GM12878 (cell line): ENCODE results near the gene CHAMP1. TPM values are rescaled to one million over a fixed set of nuclear protein-coding genes. Genes with fewer than 3 reads are reported as not detected.

Experiments used
- BHLHE40 ChIP-seq, 2 experiments: fragments of 450-650 bp in 1 of 2; IDR thresholded peaks; 2 replicates each; pipeline ENCODE4 v1.6.1; 2011 to 2017; ENCODE audit warnings: low read depth in 2 of 2, borderline replicate concordance in 1 of 2, improper control_type of control experiment in 1 of 2, low read length in 1 of 2, mild to moderate bottlenecking in 1 of 2
- CBX5 ChIP-seq: sonication (generic); IDR thresholded peaks from 2 replicates; pipeline ENCODE4 v1.6.1; 2016; ENCODE audit warnings: low read depth, moderate library complexity, mild to moderate bottlenecking, inconsistent platforms
- EGR1 ChIP-seq, 2 experiments: IDR thresholded peaks; 1 replicate in 1 of 2; 2 replicates in 1 of 2; pipeline ENCODE4 v1.6.1; 2011 to 2012; ENCODE audit warnings: low read depth in 2 of 2, low read length in 2 of 2, borderline replicate concordance in 1 of 2, mild to moderate bottlenecking in 1 of 2, moderate library complexity in 1 of 2
- ETV6 ChIP-seq, 2 experiments: fragments of 450-650 bp in 1 of 2; IDR thresholded peaks in 1 of 2; conservative IDR thresholded peaks in 1 of 2; 2 replicates each; pipeline ENCODE4 v1.6.1; 2014; ENCODE audit warnings: antibody characterized with exemption in 1 of 2, borderline replicate concordance in 1 of 2, low read depth in 1 of 2, mild to moderate bottlenecking in 1 of 2, moderate library complexity in 1 of 2
- FOS ChIP-seq: IDR thresholded peaks from 3 replicates; pipeline ENCODE4 v1.6.1; 2011; ENCODE audit warnings: borderline replicate concordance; ENCODE audit not compliant: insufficient read length; ENCODE audit errors: extremely low read depth
- FOXM1 ChIP-seq: IDR thresholded peaks from 2 replicates; pipeline ENCODE4 v1.6.1; 2012; ENCODE audit warnings: low read depth, mild to moderate bottlenecking, inconsistent platforms, low read length, moderate library complexity
- HCFC1 ChIP-seq: fragments of 150-350 bp; IDR thresholded peaks from 2 replicates; pipeline ENCODE4 v1.6.1; 2014; ENCODE audit warnings: low read length
- IRF3 ChIP-seq: fragments of 450-650 bp; IDR thresholded peaks from 2 replicates; pipeline ENCODE4 v1.6.1; 2014; ENCODE audit warnings: mild to moderate bottlenecking
- IRF5 ChIP-seq: fragments of 450-650 bp; IDR thresholded peaks from 2 replicates; pipeline ENCODE4 v1.6.1; 2017; ENCODE audit warnings: borderline replicate concordance
- JUND ChIP-seq: IDR thresholded peaks from 2 replicates; pipeline ENCODE4 v1.6.1; 2012; ENCODE audit warnings: low read depth, mild to moderate bottlenecking, low read length, improper control_type of control experiment, moderate library complexity
- KDM1A ChIP-seq: fragments of 200-600 bp; sonication (generic); IDR thresholded peaks from 2 replicates; pipeline ENCODE4 v1.6.1; 2016; ENCODE audit warnings: borderline replicate concordance
- NBN ChIP-seq: fragments of 450-650 bp; IDR thresholded peaks from 2 replicates; pipeline ENCODE4 v1.6.1; 2016
- NFYB ChIP-seq: IDR thresholded peaks from 2 replicates; pipeline ENCODE4 v1.6.1; 2011; ENCODE audit warnings: low read depth, mild to moderate bottlenecking, low read length, improper control_type of control experiment, moderate library complexity; ENCODE audit not compliant: insufficient read depth
- POLR2AphosphoS5 ChIP-seq: IDR thresholded peaks from 2 replicates; pipeline ENCODE4 v1.6.1; 2011; ENCODE audit warnings: mild to moderate bottlenecking, low read length, inconsistent platforms
- RB1 ChIP-seq: fragments of 450-650 bp; formaldehyde crosslinking; IDR thresholded peaks from 2 replicates; pipeline ENCODE4 v1.6.1; 2017; ENCODE audit warnings: mild to moderate bottlenecking, borderline replicate concordance
- RELA ChIP-seq: fragments of 450-650 bp; IDR thresholded peaks from 2 replicates; pipeline ENCODE4 v1.8.0; 2014; ENCODE audit warnings: borderline replicate concordance; ENCODE audit not compliant: partially characterized antibody
- SMAD5 ChIP-seq: IDR thresholded peaks from 2 replicates; pipeline ENCODE4 v1.6.1; 2016; ENCODE audit warnings: antibody characterized with exemption, low read depth
- SMARCA5 ChIP-seq: fragments of 450-650 bp; IDR thresholded peaks from 2 replicates; pipeline ENCODE4 v1.6.1; 2017; ENCODE audit warnings: mild to moderate bottlenecking
- SP1 ChIP-seq: IDR thresholded peaks from one replicate; pipeline ENCODE4 v1.6.1; 2011; ENCODE audit warnings: low read depth, low read length
- SRF ChIP-seq, 2 experiments: IDR thresholded peaks; 2 replicates each; pipeline ENCODE4 v1.6.1; 2011; ENCODE audit warnings: low read depth in 2 of 2, low read length in 2 of 2, mild to moderate bottlenecking in 1 of 2, moderate library complexity in 1 of 2
- SUZ12 ChIP-seq: fragments of 200-600 bp; sonication (generic); IDR thresholded peaks from one replicate; pipeline ENCODE4 v1.6.1; 2018; ENCODE audit warnings: antibody characterized with exemption, mild to moderate bottlenecking; ENCODE audit not compliant: unreplicated experiment
- TAF1 ChIP-seq: IDR thresholded peaks from 2 replicates; pipeline ENCODE4 v1.6.1; 2011; ENCODE audit warnings: mild to moderate bottlenecking, low read depth, low read length, borderline replicate concordance
- ZZZ3 ChIP-seq: IDR thresholded peaks from 2 replicates; pipeline ENCODE4 v1.6.1; 2011; ENCODE audit warnings: low read depth; ENCODE audit not compliant: control insufficient read depth, insufficient read length
- polyA plus RNA-seq, 11 experiments: library from polyadenylated mRNA; depleted of rRNA in 4 of 11; unstranded in 6 of 11; stranded (reverse) in 5 of 11; fragments of >200 nt; fragmentation: Nextera tagmentation in 4 of 11; fragmentation: Illumina TruSeq in 1 of 11; extraction: Ambion mirVana in 4 of 11; extraction: Trizol in 1 of 11; gene quantifications; 1 replicate in 1 of 11; 2 replicates in 10 of 11; pipeline versions ENCODE4 v1.2.1 to v1.2.3, GENCODE V29; 2011 to 2016; ENCODE audit warnings: inconsistent platforms in 2 of 11, missing spikeins in 2 of 11, low read depth in 1 of 11
- total RNA-seq, 4 experiments: library from RNA; depleted of rRNA in 3 of 4; stranded (reverse); fragments of >200 nt in 3 of 4; fragmentation: Illumina TruSeq in 1 of 4; extraction: Trizol in 1 of 4; gene quantifications; 2 replicates each; pipeline versions ENCODE4 v1.2.1 to v1.2.3, GENCODE V29; 2013 to 2021
- TF ChIP-seq, protein P1 (sequence below): fragments of 450-650 bp; IDR thresholded peaks from 2 replicates; pipeline ENCODE4 v1.6.1; 2016; ENCODE audit warnings: mild to moderate bottlenecking, moderate library complexity, borderline replicate concordance

The CHAMP1 gene
- total and polyA plus RNA-seq, 10 of the 15 experiments (the other 5 are each of a cell fraction or from before 2014, with no cell fraction given): 1.1 to 54.8 (median 23.9) TPM

DNA sequence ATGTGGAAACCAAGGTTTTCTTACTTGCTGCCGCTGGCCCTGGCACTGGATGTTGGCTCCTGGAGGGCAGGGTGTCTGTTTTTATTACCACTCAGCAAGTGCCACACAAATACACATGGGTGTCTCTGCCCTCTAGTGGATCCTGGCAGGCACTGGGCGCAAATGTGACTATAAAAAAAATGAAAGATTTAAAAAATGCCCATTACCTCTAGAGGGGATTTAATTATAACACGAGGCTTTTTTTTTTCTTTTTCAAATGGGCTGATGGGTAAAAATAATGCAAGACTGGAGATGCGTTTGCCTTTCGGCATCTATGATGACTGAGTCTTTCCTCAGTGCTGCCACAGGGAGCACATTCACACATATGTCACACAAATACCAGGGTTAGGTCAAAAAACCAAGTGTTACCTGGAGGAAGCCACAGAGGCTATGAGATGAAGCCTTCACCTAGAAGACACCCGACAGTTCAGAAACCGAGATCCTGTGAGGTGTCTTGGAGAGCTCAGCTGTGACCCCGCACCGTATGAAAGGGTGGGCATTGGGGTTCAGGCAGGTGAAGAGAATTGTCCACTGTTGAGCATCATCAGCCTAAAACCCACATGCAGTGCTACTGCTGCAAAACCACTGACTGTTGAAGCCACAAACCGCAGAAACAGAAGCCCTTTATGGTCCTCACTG lies 25.7 kb downstream of the CHAMP1 start (continued):
- TF ChIP-seq ZZZ3 (no peak), JUND (no peak), IRF5 (no peak), RB1 (no peak), SUZ12 (no peak), FOXM1 (0 out of 2 replicates have a peak, but pooled peaks have one; percentile 25), RELA (no peak), IRF3 (no peak), CBX5 (no peak), KDM1A (no peak), POLR2AphosphoS5 (no peak), NBN (peak; percentile 72; the same call in 1 of the 2 replicates), SMAD5 (no peak), NFYB (no peak), FOS (no peak), BHLHE40 (IDR thresholded peaks at IDR 0.05; ENCODE audit: borderline replicate concordance in 1 of 2, low read depth in 2 of 2, low read length in 1 of 2) (peak in 1 of 2 experiments; percentile 30; a peak in 1 of 4 replicates), SRF (IDR thresholded peaks at IDR 0.05; ENCODE audit: low read depth in 2 of 2, low read length in 2 of 2) (no peak), SP1 (no peak), EGR1 (IDR thresholded peaks at IDR 0.05; ENCODE audit: borderline replicate concordance in 1 of 2, low read depth in 2 of 2, low read length in 2 of 2) (no peak), TAF1 (no peak), HCFC1 (no peak), SMARCA5 (no peak), ETV6 (conservative IDR thresholded peaks at IDR 0.05 in 1 of 2, IDR thresholded peaks at IDR 0.05 in 1 of 2; ENCODE audit: borderline replicate concordance in 1 of 2, low read depth in 1 of 2) (no peak)
- TF ChIP-seq, protein P1, sequence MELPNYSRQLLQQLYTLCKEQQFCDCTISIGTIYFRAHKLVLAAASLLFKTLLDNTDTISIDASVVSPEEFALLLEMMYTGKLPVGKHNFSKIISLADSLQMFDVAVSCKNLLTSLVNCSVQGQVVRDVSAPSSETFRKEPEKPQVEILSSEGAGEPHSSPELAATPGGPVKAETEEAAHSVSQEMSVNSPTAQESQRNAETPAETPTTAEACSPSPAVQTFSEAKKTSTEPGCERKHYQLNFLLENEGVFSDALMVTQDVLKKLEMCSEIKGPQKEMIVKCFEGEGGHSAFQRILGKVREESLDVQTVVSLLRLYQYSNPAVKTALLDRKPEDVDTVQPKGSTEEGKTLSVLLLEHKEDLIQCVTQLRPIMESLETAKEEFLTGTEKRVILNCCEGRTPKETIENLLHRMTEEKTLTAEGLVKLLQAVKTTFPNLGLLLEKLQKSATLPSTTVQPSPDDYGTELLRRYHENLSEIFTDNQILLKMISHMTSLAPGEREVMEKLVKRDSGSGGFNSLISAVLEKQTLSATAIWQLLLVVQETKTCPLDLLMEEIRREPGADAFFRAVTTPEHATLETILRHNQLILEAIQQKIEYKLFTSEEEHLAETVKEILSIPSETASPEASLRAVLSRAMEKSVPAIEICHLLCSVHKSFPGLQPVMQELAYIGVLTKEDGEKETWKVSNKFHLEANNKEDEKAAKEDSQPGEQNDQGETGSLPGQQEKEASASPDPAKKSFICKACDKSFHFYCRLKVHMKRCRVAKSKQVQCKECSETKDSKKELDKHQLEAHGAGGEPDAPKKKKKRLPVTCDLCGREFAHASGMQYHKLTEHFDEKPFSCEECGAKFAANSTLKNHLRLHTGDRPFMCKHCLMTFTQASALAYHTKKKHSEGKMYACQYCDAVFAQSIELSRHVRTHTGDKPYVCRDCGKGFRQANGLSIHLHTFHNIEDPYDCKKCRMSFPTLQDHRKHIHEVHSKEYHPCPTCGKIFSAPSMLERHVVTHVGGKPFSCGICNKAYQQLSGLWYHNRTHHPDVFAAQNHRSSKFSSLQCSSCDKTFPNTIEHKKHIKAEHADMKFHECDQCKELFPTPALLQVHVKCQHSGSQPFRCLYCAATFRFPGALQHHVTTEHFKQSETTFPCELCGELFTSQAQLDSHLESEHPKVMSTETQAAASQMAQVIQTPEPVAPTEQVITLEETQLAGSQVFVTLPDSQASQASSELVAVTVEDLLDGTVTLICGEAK: no peak
